GM18507 (cell line): ENCODE results near the gene IP6K1.

Experiments used
- DNase-seq: peaks from one replicate; pipeline ENCODE4 v3.0.0; 2011; ENCODE audit warnings: low read depth; ENCODE audit not compliant: insufficient read length; ENCODE audit errors: extremely low spot score
- FAIRE-seq: peaks from 2 replicates; lab custom pipeline; 2011; peaks lifted over from hg19 to GRCh38; lab: Jason Lieb, UNC

The IP6K1 gene

GRCh38 chr3:49680493-49681231, 105.7 kb downstream of the IP6K1 start:
- FAIRE-seq (no peak), DNase-seq (no peak)

DNA sequence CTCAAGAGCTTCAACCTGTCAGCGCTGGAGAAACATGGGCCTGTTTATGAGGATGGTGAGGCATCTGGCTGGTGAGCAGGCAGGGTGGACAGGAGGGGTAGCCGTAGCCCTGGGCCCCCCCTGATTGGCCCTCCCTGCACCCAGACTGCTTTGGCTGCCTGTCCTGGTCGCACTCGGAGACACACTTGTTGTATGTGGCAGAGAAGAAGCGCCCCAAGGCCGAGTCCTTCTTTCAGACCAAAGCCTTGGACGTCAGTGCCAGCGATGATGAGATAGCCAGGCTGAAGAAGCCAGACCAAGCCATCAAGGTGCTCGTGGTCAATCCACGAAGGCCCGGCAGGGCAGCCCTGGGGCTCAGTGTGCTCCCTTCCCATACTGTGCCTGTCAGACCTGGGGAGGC, 110.4 kb downstream of the IP6K1 start:
- FAIRE-seq (no peak), DNase-seq (no peak)

- FAIRE-seq (no peak), DNase-seq (no peak)
Measured at GRCh38 chr3:49674497-49674983, 111.8 kb downstream of the IP6K1 start.
